Measurements from ENCODE around the gene SCPEP1.

DNA sequence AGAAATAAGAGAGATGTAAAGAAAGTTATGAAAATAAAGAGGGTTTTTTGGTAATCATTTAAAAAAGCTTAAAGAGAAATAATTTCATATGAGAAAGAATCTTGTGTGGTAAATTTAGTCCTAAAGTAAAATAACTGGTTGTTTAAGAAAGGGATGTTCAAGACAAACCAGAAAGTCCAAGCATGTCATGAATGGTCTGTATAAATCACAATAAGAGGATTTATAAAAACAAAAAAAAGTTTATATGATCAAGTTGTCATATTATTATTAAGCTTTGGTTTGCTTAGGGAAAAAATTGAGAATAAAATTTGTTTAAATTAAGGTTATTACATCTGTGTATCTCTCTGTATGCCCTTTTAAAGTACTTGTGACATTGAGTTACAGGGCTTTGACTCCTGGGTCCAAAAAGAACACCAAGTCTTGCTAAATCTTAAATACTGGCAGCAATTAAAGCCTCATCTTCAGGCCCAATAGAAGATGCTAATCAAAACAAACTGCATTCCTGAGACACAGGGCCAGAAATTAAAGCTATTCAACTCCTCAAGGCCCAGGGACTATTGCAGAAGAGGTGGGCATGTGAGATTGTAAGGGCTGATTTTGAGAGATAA, 48.5 kb upstream of the SCPEP1 start:
- TF ChIP-seq CTCF (IDR thresholded peaks at IDR 0.05) (no peak), POLR2A (IDR thresholded peaks at IDR 0.05) (no peak)

All from right lobe of liver (tissue), 4 donors.